Trophoblast cell (in vitro differentiated cells and primary cell): ENCODE data around the gene NUP210.

ENCODE experiments used
- DNase-seq, 2 donors: peaks; one replicate each; pipeline ENCODE4 v3.0.0-alpha.2; 2016
- H2AFZ ChIP-seq: 2 replicates; pipeline ENCODE4 v1.6.1; 2013; ENCODE audit warnings: low read length, moderate library complexity, mild to moderate bottlenecking; ENCODE audit not compliant: insufficient read depth, poor library complexity
- H2AK5ac ChIP-seq: 2 replicates; pipeline ENCODE4 v1.6.1; 2013; ENCODE audit warnings: mild to moderate bottlenecking, low read length
- H2BK120ac ChIP-seq: 2 replicates; pipeline ENCODE4 v1.6.1; 2013; ENCODE audit warnings: low read length, mild to moderate bottlenecking, moderate library complexity; ENCODE audit not compliant: insufficient read depth, poor library complexity
- H2BK12ac ChIP-seq: 2 replicates; pipeline ENCODE4 v1.6.1; 2013; ENCODE audit warnings: mild to moderate bottlenecking, low read length, moderate library complexity
- H2BK5ac ChIP-seq: 2 replicates; pipeline ENCODE4 v1.6.1; 2013; ENCODE audit warnings: low read length, low read depth, moderate library complexity, mild to moderate bottlenecking; ENCODE audit not compliant: poor library complexity
- H3K14ac ChIP-seq: 2 replicates; pipeline ENCODE4 v1.6.1; 2013; ENCODE audit warnings: mild to moderate bottlenecking, low read length
- H3K18ac ChIP-seq: 2 replicates; pipeline ENCODE4 v1.6.1; 2013; ENCODE audit warnings: mild to moderate bottlenecking, low read length
- H3K23ac ChIP-seq: 2 replicates; pipeline ENCODE4 v1.6.1; 2013; ENCODE audit warnings: low read length
- H3K27ac ChIP-seq: 2 replicates; pipeline ENCODE4 v1.5.1; 2013; ENCODE audit warnings: low read depth, mild to moderate bottlenecking, inconsistent platforms, low read length, moderate library complexity
- H3K27me3 ChIP-seq: 2 replicates; pipeline ENCODE4 v1.6.1; 2013; ENCODE audit warnings: inconsistent platforms, mild to moderate bottlenecking, low read length, moderate library complexity; ENCODE audit not compliant: insufficient read depth
- H3K36me3 ChIP-seq, 2 experiments: 1 replicate in 1 of 2; 2 replicates in 1 of 2; pipeline ENCODE4 v1.6.1; 2013; ENCODE audit warnings: low read length in 2 of 2, mild to moderate bottlenecking in 2 of 2, moderate library complexity in 1 of 2; ENCODE audit not compliant: insufficient read depth in 2 of 2, control insufficient read depth in 1 of 2
- H3K4ac ChIP-seq: 2 replicates; pipeline ENCODE4 v1.6.1; 2013; ENCODE audit warnings: low read depth, mild to moderate bottlenecking, low read length, moderate library complexity
- H3K4me1 ChIP-seq, 2 experiments: 1 replicate in 1 of 2; 2 replicates in 1 of 2; pipeline ENCODE4 v1.6.1; 2013; ENCODE audit warnings: low read length in 2 of 2, mild to moderate bottlenecking in 2 of 2, moderate library complexity in 1 of 2; ENCODE audit not compliant: insufficient read depth in 2 of 2, control insufficient read depth in 1 of 2
- H3K4me2 ChIP-seq: 2 replicates; pipeline ENCODE4 v1.6.1; 2013; ENCODE audit warnings: inconsistent platforms, mild to moderate bottlenecking, low read length, moderate library complexity
- H3K4me3 ChIP-seq: 2 replicates; pipeline ENCODE4 v1.5.1; 2013; ENCODE audit warnings: mild to moderate bottlenecking, low read depth, low read length, inconsistent platforms
- H3K79me1 ChIP-seq: one replicate; pipeline ENCODE4 v1.6.1; 2013; ENCODE audit warnings: low read length
- H3K79me2 ChIP-seq: 2 replicates; pipeline ENCODE4 v1.6.1; 2013; ENCODE audit warnings: low read length, mild to moderate bottlenecking; ENCODE audit not compliant: control insufficient read depth, insufficient read depth, poor library complexity
- H3K9ac ChIP-seq: 2 replicates; pipeline ENCODE4 v1.6.1; 2013; ENCODE audit warnings: mild to moderate bottlenecking, low read length
- H3K9me3 ChIP-seq: 2 replicates; pipeline ENCODE4 v1.6.1; 2013; ENCODE audit warnings: low read depth, mild to moderate bottlenecking, control low read depth, inconsistent platforms, low read length; ENCODE audit not compliant: insufficient read depth
- H4K12ac ChIP-seq: 2 replicates; pipeline ENCODE4 v1.6.1; 2013; ENCODE audit warnings: low read depth, mild to moderate bottlenecking, low read length, moderate library complexity
- H4K8ac ChIP-seq: 2 replicates; pipeline ENCODE4 v1.6.1; 2013; ENCODE audit warnings: low read depth, mild to moderate bottlenecking, low read length, moderate library complexity
- H4K91ac ChIP-seq: one replicate; pipeline ENCODE4 v1.6.1; 2013; ENCODE audit warnings: low read depth, mild to moderate bottlenecking, low read length, moderate library complexity
- WGBS: extraction: QIAGEN DNeasy Blood & Tissue Kit; methylation state at CpG from one replicate; pipeline ENCODE4 v1.1.7; 2013; ENCODE audit warnings: missing lambda C conversion rate; ENCODE audit not compliant: insufficient read length, insufficient coverage; ENCODE audit errors: extremely low coverage; 5-methylcytosine and 5-hydroxymethylcytosine counted together

Gene NUP210

GRCh38 chr3:13376091-13376490, 44.0 kb downstream of the NUP210 start:
- Histone ChIP-seq H3K9ac (no peak overlapping the region), H3K4ac (no peak overlapping the region), H2BK5ac (no peak overlapping the region), H2BK12ac (no peak overlapping the region), H2BK120ac (no peak overlapping the region), H3K4me2 (no peak overlapping the region), H2AFZ (no peak overlapping the region), H3K14ac (no peak overlapping the region), H4K12ac (no peak overlapping the region), H3K4me1 (peaks cover 5 to 6% of the 10 kb centered on the region in 2 experiments), H3K79me1 (no peaks in the 10 kb centered on the region), H3K79me2 (no peaks in the 10 kb centered on the region), H3K27ac (no peak overlapping the region), H4K91ac (no peak overlapping the region), H4K8ac (no peak overlapping the region), H2AK5ac (no peak overlapping the region), H3K23ac (no peak overlapping the region), H3K9me3 (peaks cover 2% of the 10 kb centered on the region), H3K4me3 (no peak overlapping the region), H3K36me3 (peaks cover 4% of the 10 kb centered on the region in 2 experiments), H3K27me3 (no peaks in the 10 kb centered on the region), H3K18ac (no peak overlapping the region)
- DNase-seq = no peak
- WGBS = no CpG with 5 or more reads among the region's 9 CpGs

- Histone ChIP-seq H3K4ac (no peak overlapping the region), H4K91ac (no peak overlapping the region), H2BK5ac (no peak overlapping the region), H4K12ac (no peak overlapping the region), H2AK5ac (no peak overlapping the region), H3K79me2 (no peaks in the 10 kb centered on the region), H2BK12ac (no peak overlapping the region), H3K9ac (no peak overlapping the region), H3K4me2 (no peak overlapping the region), H4K8ac (no peak overlapping the region), H3K27ac (no peak overlapping the region), H3K18ac (no peak overlapping the region), H3K36me3 (peaks cover 4% of the 10 kb centered on the region in 2 experiments), H2BK120ac (no peak overlapping the region), H3K27me3 (no peaks in the 10 kb centered on the region), H3K9me3 (peaks cover 2% of the 10 kb centered on the region), H3K4me3 (no peak overlapping the region), H3K4me1 (peaks cover 5 to 6% of the 10 kb centered on the region in 2 experiments), H3K79me1 (no peaks in the 10 kb centered on the region), H3K23ac (no peak overlapping the region), H2AFZ (no peak overlapping the region), H3K14ac (no peak overlapping the region)
- WGBS = no CpG with 5 or more reads among the region's 10 CpGs
- DNase-seq = no peak
These were observed 44.7 kb downstream of the NUP210 start for GRCh38 chr3:13375464-13375863.

- Histone ChIP-seq H3K4ac (no peak overlapping the region), H3K4me3 (no peak overlapping the region)
- DNase-seq = no peak
These were observed 46.0 kb downstream of the NUP210 start for GRCh38 chr3:13373975-13374586.

GRCh38 chr3:13372656-13373055, 47.5 kb downstream of the NUP210 start:
- peaks cover 0 to 4% of the 10 kb centered on the region in 2 experiments for H3K36me3 ChIP-seq
- H3K27me3 ChIP-seq = no peaks in the 10 kb centered on the region
- no peak overlapping the region for H3K9ac ChIP-seq
- no peak overlapping the region for H3K14ac ChIP-seq
- no peak overlapping the region for H3K4me3 ChIP-seq
- H2BK12ac ChIP-seq = no peak overlapping the region
- no peak overlapping the region for H3K18ac ChIP-seq
- no peak overlapping the region for H3K4me2 ChIP-seq
- no peak overlapping the region for H4K8ac ChIP-seq
- H3K9me3 ChIP-seq = peaks cover 2% of the 10 kb centered on the region
- no peaks in the 10 kb centered on the region for H3K4me1 ChIP-seq
- H3K79me2 ChIP-seq = no peaks in the 10 kb centered on the region
- H4K91ac ChIP-seq = no peak overlapping the region
- DNase-seq = no peak
- H2BK120ac ChIP-seq = no peak overlapping the region
- H3K27ac ChIP-seq = no peak overlapping the region
- no peak overlapping the region for H3K23ac ChIP-seq
- H3K4ac ChIP-seq = no peak overlapping the region
- no peaks in the 10 kb centered on the region for H3K79me1 ChIP-seq
- H2AFZ ChIP-seq = no peak overlapping the region
- no CpG with 5 or more reads among the region's 8 CpGs for WGBS
- no peak overlapping the region for H2AK5ac ChIP-seq
- no peak overlapping the region for H2BK5ac ChIP-seq
- H4K12ac ChIP-seq = no peak overlapping the region

More at GRCh38 chr3:13373975-13374586, 46.0 kb downstream of the NUP210 start:
- Histone ChIP-seq H3K36me3 (peaks cover 0 to 4% of the 10 kb centered on the region in 2 experiments), H3K23ac (no peak overlapping the region), H2BK120ac (no peak overlapping the region), H3K9ac (no peak overlapping the region), H4K8ac (no peak overlapping the region), H3K14ac (no peak overlapping the region), H3K79me2 (no peaks in the 10 kb centered on the region), H3K27me3 (no peaks in the 10 kb centered on the region), H3K4me2 (no peak overlapping the region), H3K9me3 (peaks cover 2% of the 10 kb centered on the region), H2BK12ac (no peak overlapping the region), H2AK5ac (no peak overlapping the region), H4K12ac (no peak overlapping the region), H2BK5ac (no peak overlapping the region), H3K4me1 (peaks cover 0 to 2% of the 10 kb centered on the region in 2 experiments), H2AFZ (no peak overlapping the region), H3K79me1 (no peaks in the 10 kb centered on the region), H4K91ac (no peak overlapping the region), H3K18ac (no peak overlapping the region), H3K27ac (no peak overlapping the region)
- WGBS = 100% methylated on average over 7 of the region's 13 CpGs
